OCI-LY7 (cell line): ENCODE data around the gene HS3ST4. TPM values are rescaled to one million over a fixed set of nuclear protein-coding genes. Genes with fewer than 3 reads are reported as not detected.

Source experiments
- BruUV-seq: library from RNA; stranded (reverse); fragments of 400-500 nt; replicated peaks from 2 replicates; lab custom pipeline; 2021; lab: Mats Ljungman, UMichigan
- CTCF ChIA-PET: fragments of 300-600 bp; sonication (Branson Sonifier 250); formaldehyde crosslinking; loops from one replicate; lab custom pipeline; 2022; ENCODE audit warnings: antibody characterized with exemption; ENCODE audit not compliant: unreplicated experiment; lab: Charles Lee
- POLR2A ChIA-PET: fragments of 300-600 bp; sonication (Branson Sonifier 250); formaldehyde crosslinking; loops from one replicate; lab custom pipeline; 2022; ENCODE audit warnings: antibody characterized with exemption; lab: Charles Lee
- DNase-seq: peaks from one replicate; pipeline ENCODE4 v3.0.0-alpha.2; 2015; ENCODE audit warnings: low spot score
- H2AFZ ChIP-seq: fragments of 200-600 bp; sonication (generic), shearing (Covaris generic); 2 replicates; pipeline ENCODE4 v1.6.1; 2014; ENCODE audit warnings: mild to moderate bottlenecking, antibody characterized with exemption, low read length, moderate library complexity
- H3K27ac ChIP-seq: fragments of 200-600 bp; sonication (generic); 2 replicates; pipeline ENCODE4 v1.5.1; 2014; ENCODE audit warnings: mixed run types, low read depth, mild to moderate bottlenecking, moderate library complexity, low read length, inconsistent platforms; ENCODE audit not compliant: poor library complexity, severe bottlenecking
- H3K36me3 ChIP-seq: fragments of 200-600 bp; sonication (generic); 2 replicates; pipeline ENCODE4 v1.6.1; 2014; ENCODE audit warnings: mild to moderate bottlenecking, antibody characterized with exemption, low read length, moderate library complexity, mixed read lengths; ENCODE audit not compliant: insufficient read depth
- H3K4me1 ChIP-seq: fragments of 200-600 bp; sonication (generic); 2 replicates; pipeline ENCODE4 v1.5.1; 2014; ENCODE audit warnings: mild to moderate bottlenecking, low read length; ENCODE audit not compliant: insufficient read depth, poor library complexity, severe bottlenecking
- H3K4me2 ChIP-seq: fragments of 200-600 bp; sonication (generic); 2 replicates; pipeline ENCODE4 v1.6.1; 2014; ENCODE audit warnings: mild to moderate bottlenecking, low read length
- H3K4me3 ChIP-seq: fragments of 200-600 bp; sonication (generic); 2 replicates; pipeline ENCODE4 v1.5.1; 2014; ENCODE audit warnings: mild to moderate bottlenecking, low read depth, low read length; ENCODE audit not compliant: poor library complexity, severe bottlenecking
- H3K79me2 ChIP-seq: fragments of 200-600 bp; sonication (generic); 2 replicates; pipeline ENCODE4 v1.6.1; 2016; ENCODE audit warnings: low read depth, mild to moderate bottlenecking, low read length, moderate library complexity, mixed read lengths; ENCODE audit not compliant: insufficient read depth
- H3K9me2 ChIP-seq: fragments of 200-600 bp; sonication (generic); 2 replicates; pipeline ENCODE4 v1.6.1; 2016; ENCODE audit warnings: mild to moderate bottlenecking, low read length, mixed read lengths; ENCODE audit not compliant: insufficient read depth
- H3K9me3 ChIP-seq: fragments of 200-600 bp; sonication (generic); 2 replicates; pipeline ENCODE4 v1.6.1; 2014; ENCODE audit warnings: mild to moderate bottlenecking, mixed run types, low read length, mixed read lengths
- H4K20me1 ChIP-seq: fragments of 200-600 bp; sonication (generic); 2 replicates; pipeline ENCODE4 v1.6.1; 2014; ENCODE audit warnings: mild to moderate bottlenecking, antibody characterized with exemption, low read length, moderate library complexity, mixed read lengths; ENCODE audit not compliant: insufficient read depth
- EZH2phosphoT487 ChIP-seq: fragments of 200-600 bp; sonication (generic); IDR thresholded peaks from 2 replicates; pipeline ENCODE4 v1.6.1; 2018; ENCODE audit warnings: low read depth, borderline replicate concordance, mild to moderate bottlenecking, mixed run types, antibody characterized with exemption, low read length, moderate library complexity, mixed read lengths
- intact Hi-C: fragments of 100-400 bp; cut with micrococcal nuclease; formaldehyde crosslinking; loops from one replicate; pipeline ENCODE4 v1.10.0; 2022; ENCODE audit not compliant: unreplicated experiment
- total RNA-seq, 2 experiments: library from RNA; depleted of rRNA in 1 of 2; stranded (reverse); fragments of >200 nt in 1 of 2; shearing (Covaris generic) in 1 of 2; gene quantifications; 2 replicates each; pipeline ENCODE4 v1.2.3, GENCODE V29; 2014 to 2022
- TF ChIP-seq, protein P1 (sequence below): fragments of 200-600 bp; sonication (generic); conservative IDR thresholded peaks from 2 replicates; pipeline ENCODE4 v1.5.1; 2014; ENCODE audit warnings: mild to moderate bottlenecking, antibody characterized with exemption, low read length, moderate library complexity, mixed read lengths

Gene HS3ST4
- total RNA-seq, 2 experiments from 2014 or later: not detected

DNA sequence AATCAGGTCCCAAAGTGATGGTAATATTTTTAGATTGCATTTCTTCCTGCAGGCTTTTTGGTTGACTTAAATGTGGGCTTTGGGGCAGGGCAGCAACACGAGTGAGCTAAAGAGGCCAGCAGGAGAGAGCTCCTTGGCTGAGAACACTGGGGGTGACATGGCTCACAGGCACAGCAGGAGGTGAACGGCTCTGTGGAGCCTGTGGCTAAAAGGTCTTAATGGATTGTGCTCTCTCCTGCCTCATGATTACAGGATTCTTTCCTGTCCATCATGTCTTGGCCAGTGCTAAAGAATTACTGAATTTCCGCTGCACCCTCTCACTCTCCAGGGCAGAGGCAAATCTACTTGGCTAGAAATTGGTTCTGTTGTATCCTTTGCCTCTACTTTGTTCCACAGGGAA lies 366.6 kb downstream of the HS3ST4 start:
- Histone ChIP-seq H2AFZ (no peak overlapping the region), H3K4me2 (no peak overlapping the region), H3K4me3 (no peak overlapping the region), H4K20me1 (no peaks in the 10 kb centered on the region), H3K79me2 (no peaks in the 10 kb centered on the region), H3K9me3 (no peaks in the 10 kb centered on the region), H3K27ac (no peak overlapping the region), H3K4me1 (no peaks in the 10 kb centered on the region), H3K36me3 (no peaks in the 10 kb centered on the region), H3K9me2 (no peaks in the 10 kb centered on the region)
- CTCF ChIA-PET: no interaction called here
- POLR2A ChIA-PET: no interaction called here
- no peak for DNase-seq
- no peak for TF ChIP-seq EZH2phosphoT487
- TF ChIP-seq, protein P1, sequence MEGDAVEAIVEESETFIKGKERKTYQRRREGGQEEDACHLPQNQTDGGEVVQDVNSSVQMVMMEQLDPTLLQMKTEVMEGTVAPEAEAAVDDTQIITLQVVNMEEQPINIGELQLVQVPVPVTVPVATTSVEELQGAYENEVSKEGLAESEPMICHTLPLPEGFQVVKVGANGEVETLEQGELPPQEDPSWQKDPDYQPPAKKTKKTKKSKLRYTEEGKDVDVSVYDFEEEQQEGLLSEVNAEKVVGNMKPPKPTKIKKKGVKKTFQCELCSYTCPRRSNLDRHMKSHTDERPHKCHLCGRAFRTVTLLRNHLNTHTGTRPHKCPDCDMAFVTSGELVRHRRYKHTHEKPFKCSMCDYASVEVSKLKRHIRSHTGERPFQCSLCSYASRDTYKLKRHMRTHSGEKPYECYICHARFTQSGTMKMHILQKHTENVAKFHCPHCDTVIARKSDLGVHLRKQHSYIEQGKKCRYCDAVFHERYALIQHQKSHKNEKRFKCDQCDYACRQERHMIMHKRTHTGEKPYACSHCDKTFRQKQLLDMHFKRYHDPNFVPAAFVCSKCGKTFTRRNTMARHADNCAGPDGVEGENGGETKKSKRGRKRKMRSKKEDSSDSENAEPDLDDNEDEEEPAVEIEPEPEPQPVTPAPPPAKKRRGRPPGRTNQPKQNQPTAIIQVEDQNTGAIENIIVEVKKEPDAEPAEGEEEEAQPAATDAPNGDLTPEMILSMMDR: no peak
- intact Hi-C loops: no loop called here
- no TSS peak for BruUV-seq

DNA sequence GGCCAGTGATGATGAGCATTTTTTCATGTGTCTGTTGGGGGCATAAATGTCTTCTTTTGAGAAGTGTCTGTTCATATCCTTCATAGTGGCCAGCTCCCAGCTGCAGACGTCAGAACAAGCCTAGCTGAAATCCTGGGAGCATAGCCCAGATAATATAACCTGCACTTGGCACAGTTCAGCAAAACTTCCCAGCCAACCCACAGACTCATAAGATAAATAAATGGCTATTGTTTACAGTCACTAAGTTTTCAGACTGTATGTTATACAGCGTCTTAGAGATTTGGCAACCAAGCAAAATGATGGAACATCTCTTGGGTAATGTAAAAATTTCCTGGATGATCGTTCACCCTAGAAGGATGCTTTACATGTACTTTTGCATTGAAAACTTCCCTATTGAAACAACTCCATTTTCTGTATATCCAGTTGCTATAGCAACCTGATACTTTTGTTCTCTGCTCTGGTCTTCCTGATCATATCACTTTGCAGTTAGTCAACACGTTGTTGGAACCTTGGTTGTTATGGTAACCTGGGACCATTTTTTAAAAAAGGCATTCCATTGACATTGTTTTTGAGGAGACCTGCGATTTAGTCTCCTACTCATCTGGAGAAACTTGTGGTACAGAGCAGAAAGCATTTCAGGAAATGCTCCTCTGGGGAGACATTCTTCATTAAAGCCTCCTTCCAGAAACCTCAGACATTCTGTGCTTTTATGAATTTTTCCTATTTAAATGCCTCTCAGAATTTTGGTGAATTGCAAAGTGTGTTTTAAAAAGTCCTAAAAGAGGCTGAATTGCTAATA lies 378.7 kb downstream of the HS3ST4 start:
- H4K20me1 ChIP-seq: no peaks in the 10 kb centered on the region
- BruUV-seq: no TSS peak
- intact Hi-C loops: no loop called here
- H3K36me3 ChIP-seq: no peaks in the 10 kb centered on the region
- CTCF ChIA-PET: interaction anchor here (0.5 kb wide), 1 partner anchor 214 kb away, joined by 4 read pairs; no protein-coding TSS in a partner anchor
- H3K9me3 ChIP-seq: no peaks in the 10 kb centered on the region
- H3K4me2 ChIP-seq: no peak overlapping the region
- H2AFZ ChIP-seq: no peak overlapping the region
- no peak overlapping the region for H3K27ac ChIP-seq
- H3K9me2 ChIP-seq: no peaks in the 10 kb centered on the region
- no peaks in the 10 kb centered on the region for H3K79me2 ChIP-seq
- TF ChIP-seq, protein P1: no peak
- no peak for TF ChIP-seq EZH2phosphoT487
- POLR2A ChIA-PET: no interaction called here
- no peaks in the 10 kb centered on the region for H3K4me1 ChIP-seq
- H3K4me3 ChIP-seq: no peak overlapping the region
- no peak for DNase-seq
